Subcutaneous abdominal adipose tissue (tissue), 5 donors: Measurements from ENCODE around the gene RCOR2.
A peak's percentile ranks its signal among the peaks of the same experiment; 100 is the strongest.

ENCODE experiments used
- H3K27ac ChIP-seq: one replicate; pipeline ENCODE4 v1.7.0; 2013; ENCODE audit warnings: low read depth, mild to moderate bottlenecking, inconsistent platforms, low read length, moderate library complexity
- H3K27me3 ChIP-seq, 5 donors: one replicate each; pipeline ENCODE4 v1.7.0; 2013; ENCODE audit warnings: low read length in 5 of 5, inconsistent platforms in 1 of 5; ENCODE audit not compliant: control insufficient read depth in 5 of 5, insufficient read depth in 4 of 5
- H3K36me3 ChIP-seq, 5 donors: one replicate each; pipeline ENCODE4 v1.7.0; 2013; ENCODE audit warnings: low read length in 5 of 5; ENCODE audit not compliant: control insufficient read depth in 5 of 5, insufficient read depth in 5 of 5
- H3K4me1 ChIP-seq, 5 donors: one replicate each; pipeline ENCODE4 v1.7.0; 2013; ENCODE audit warnings: low read length in 5 of 5, mild to moderate bottlenecking in 3 of 5, moderate library complexity in 1 of 5; ENCODE audit not compliant: control insufficient read depth in 5 of 5, insufficient read depth in 5 of 5
- H3K4me3 ChIP-seq, 5 donors: one replicate each; pipeline ENCODE4 v1.7.0; 2013; ENCODE audit warnings: low read length in 5 of 5, low read depth in 1 of 5
- H3K9ac ChIP-seq, 5 donors: one replicate each; pipeline ENCODE4 v1.7.0; 2013; ENCODE audit warnings: low read length in 5 of 5, mild to moderate bottlenecking in 4 of 5, moderate library complexity in 3 of 5
- H3K9me3 ChIP-seq, 5 donors: one replicate each; pipeline ENCODE4 v1.7.0; 2013; ENCODE audit warnings: low read length in 5 of 5; ENCODE audit not compliant: control insufficient read depth in 5 of 5
- donor health status: healthy.
- donor health status: healthy.
- donor health status: healthy.
- donor health status: healthy.
- donor health status: healthy.

The RCOR2 gene

GRCh38 chr11:63929616-63930015 lies 12.7 kb upstream of the RCOR2 start:
- no peak overlapping the region for H3K9ac ChIP-seq
- peaks cover 0 to 9% (median 5%) of the 10 kb centered on the region in 5 donors for H3K4me1 ChIP-seq
- no peaks in the 10 kb centered on the region for H3K9me3 ChIP-seq
- no peak overlapping the region for H3K4me3 ChIP-seq
- H3K36me3 ChIP-seq: no peaks in the 10 kb centered on the region
- no peaks in the 10 kb centered on the region for H3K27me3 ChIP-seq
- no peak overlapping the region for H3K27ac ChIP-seq

- H3K9me3 ChIP-seq: peaks cover 0 to 4% (median 0%) of the 10 kb centered on the region in 5 donors
- H3K27me3 ChIP-seq: no peaks in the 10 kb centered on the region
- H3K4me3 ChIP-seq: no peak overlapping the region
- no peaks in the 10 kb centered on the region for H3K36me3 ChIP-seq
- peaks cover 0 to 26% (median 23%) of the 10 kb centered on the region in 5 donors for H3K4me1 ChIP-seq
- no peak overlapping the region for H3K9ac ChIP-seq
- no peak overlapping the region for H3K27ac ChIP-seq
These were observed 6.4 kb upstream of the RCOR2 start for GRCh38 chr11:63923319-63923718.

GRCh38 chr11:63922673-63923192 lies 5.8 kb upstream of the RCOR2 start:
- Histone ChIP-seq H3K36me3 (no peaks in the 10 kb centered on the region), H3K9me3 (peaks cover 0 to 4% (median 0%) of the 10 kb centered on the region in 5 donors), H3K27me3 (no peaks in the 10 kb centered on the region), H3K27ac (no peak overlapping the region), H3K9ac (no peak overlapping the region), H3K4me3 (no peak overlapping the region), H3K4me1 (peaks cover 0 to 32% (median 29%) of the 10 kb centered on the region in 5 donors)

- H3K9ac ChIP-seq: no peak overlapping the region
- H3K4me1 ChIP-seq: peaks cover 0 to 46% (median 42%) of the 10 kb centered on the region in 5 donors
- H3K27ac ChIP-seq: no peak overlapping the region
These were observed 4.0 kb upstream of the RCOR2 start for GRCh38 chr11:63920939-63921417.

GRCh38 chr11:63920126-63920938 lies 3.4 kb upstream of the RCOR2 start:
- Histone ChIP-seq H3K9ac (peak overlapping the region in 2 of 5 donors; percentile 64), H3K4me1 (peaks cover 0 to 51% (median 46%) of the 10 kb centered on the region in 5 donors), H3K4me3 (peak overlapping the region in 2 of 5 donors; percentile 36 to 60)

More at GRCh38 chr11:63920939-63921417, 4.0 kb upstream of the RCOR2 start:
- H3K9me3 ChIP-seq: peaks cover 0 to 4% (median 0%) of the 10 kb centered on the region in 5 donors
- no peak overlapping the region for H3K4me3 ChIP-seq
- H3K36me3 ChIP-seq: no peaks in the 10 kb centered on the region
- H3K27me3 ChIP-seq: no peaks in the 10 kb centered on the region

GRCh38 chr11:63919267-63920125 lies 2.5 kb upstream of the RCOR2 start:
- Histone ChIP-seq H3K36me3 (no peaks in the 10 kb centered on the region), H3K27ac (peak overlapping the region; percentile 46), H3K4me1 (peaks cover 0 to 54% (median 47%) of the 10 kb centered on the region in 5 donors), H3K9me3 (peaks cover 0 to 4% (median 0%) of the 10 kb centered on the region in 5 donors), H3K27me3 (no peaks in the 10 kb centered on the region), H3K9ac (peak overlapping the region in 4 of 5 donors; percentile 40 to 64 (median 56)), H3K4me3 (peak overlapping the region in 4 of 5 donors; percentile 36 to 63 (median 58))

More at GRCh38 chr11:63920126-63920938, 3.4 kb upstream of the RCOR2 start:
- H3K27me3 ChIP-seq: no peaks in the 10 kb centered on the region
- peaks cover 0 to 4% (median 0%) of the 10 kb centered on the region in 5 donors for H3K9me3 ChIP-seq
- H3K27ac ChIP-seq: no peak overlapping the region
- no peaks in the 10 kb centered on the region for H3K36me3 ChIP-seq

GRCh38 chr11:63918507-63919191 lies 1.7 kb upstream of the RCOR2 start:
- peaks cover 0 to 54% (median 47%) of the 10 kb centered on the region in 5 donors for H3K4me1 ChIP-seq

GRCh38 chr11:63917692-63918506 lies 935 bp upstream of the RCOR2 start:
- Histone ChIP-seq H3K4me3 (peak overlapping the region; percentile 53 to 66 (median 61)), H3K27ac (peak overlapping the region; percentile 46), H3K27me3 (no peaks in the 10 kb centered on the region), H3K9ac (peak overlapping the region in 4 of 5 donors; percentile 7 to 45 (median 9)), H3K36me3 (no peaks in the 10 kb centered on the region), H3K4me1 (peaks cover 0 to 54% (median 47%) of the 10 kb centered on the region in 5 donors), H3K9me3 (peaks cover 0 to 4% (median 0%) of the 10 kb centered on the region in 5 donors)

More at GRCh38 chr11:63918507-63919191, 1.7 kb upstream of the RCOR2 start:
- peaks cover 0 to 4% (median 0%) of the 10 kb centered on the region in 5 donors for H3K9me3 ChIP-seq
- peak overlapping the region in 1 of 5 donors; percentile 10 for H3K9ac ChIP-seq
- no peaks in the 10 kb centered on the region for H3K27me3 ChIP-seq
- H3K36me3 ChIP-seq: no peaks in the 10 kb centered on the region
- H3K4me3 ChIP-seq: peak overlapping the region in 4 of 5 donors; percentile 36 to 66 (median 58)
- H3K27ac ChIP-seq: peak overlapping the region; percentile 46
